ENCODE data around the gene ACTN1. TPM values are rescaled to one million over a fixed set of nuclear protein-coding genes. Genes with fewer than 3 reads are reported as not detected.

The ACTN1 gene
- total and polyA plus RNA-seq, 10 of the 15 experiments (the other 5 are each of a cell fraction or from before 2014, with no cell fraction given), result 0.14 to 39.4 (median 2.6) TPM

DNA sequence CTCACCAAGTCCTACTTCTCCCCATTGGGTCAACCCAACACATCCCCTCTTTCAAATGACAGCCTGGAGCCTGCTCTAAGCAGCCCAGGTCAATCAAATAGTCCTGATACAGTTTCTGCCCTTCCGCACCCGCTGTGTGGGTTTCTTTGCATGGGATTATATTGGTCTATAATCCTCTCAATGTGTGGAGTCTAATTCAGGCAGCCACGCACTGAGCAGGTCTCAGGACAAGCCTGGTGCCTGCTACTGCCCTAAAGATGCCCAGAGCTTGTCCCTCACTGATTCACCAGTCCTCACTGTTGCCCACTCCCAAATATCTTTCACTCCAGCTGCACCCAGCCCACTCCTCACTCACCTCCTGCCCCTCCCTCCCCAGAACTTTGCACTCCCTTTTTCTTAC lies 16.4 kb downstream of the ACTN1 start:
- no peaks in the 10 kb centered on the region for H3K9me3 ChIP-seq (replicated peaks; ENCODE audit: control insufficient read depth, insufficient read depth, low read length)
- TF ChIP-seq ZNF217 (IDR thresholded peaks at IDR 0.05), result no peak
- no peak for TF ChIP-seq NFIC (IDR thresholded peaks at IDR 0.05; ENCODE audit: low read depth, low read length)
- TF ChIP-seq SREBF1 (IDR thresholded peaks at IDR 0.05; ENCODE audit: low read length), result no peak
- TF ChIP-seq SMAD1 (IDR thresholded peaks at IDR 0.05; ENCODE audit: low read depth, partially characterized antibody), result no peak
- TF ChIP-seq CHD1 (IDR thresholded peaks at IDR 0.05; ENCODE audit: low read depth, low read length), result no peak
- no peak for TF ChIP-seq NFYA (IDR thresholded peaks at IDR 0.05; ENCODE audit: borderline replicate concordance, low read depth, low read length)
- no peak for TF ChIP-seq POLR2A (IDR thresholded peaks at IDR 0.05; ENCODE audit: low read depth, low read length)
- TF ChIP-seq SP1 (IDR thresholded peaks at IDR 0.05; ENCODE audit: low read depth, low read length), result no peak
- no peak for TF ChIP-seq FOXM1 (IDR thresholded peaks at IDR 0.05; ENCODE audit: low read depth, low read length)
- 62% methylated on average over 3 of the region's 3 CpGs for WGBS (ENCODE audit: insufficient coverage, insufficient replicate concordance, low lambda C conversion rate, missing lambda C conversion rate)
- no peak overlapping the region for H3K27ac ChIP-seq (ENCODE audit: control insufficient read depth, insufficient read depth)
- H3K36me3 ChIP-seq (ENCODE audit: control insufficient read depth in 2 of 2, insufficient read depth in 2 of 2, low read length in 1 of 2), result no peaks in the 10 kb centered on the region; a peak in 1 of 4 replicates
- no peaks in the 10 kb centered on the region for H4K20me1 ChIP-seq (ENCODE audit: control insufficient read depth, insufficient read depth)
- POLR2A ChIA-PET, result no interaction called here
- no peak overlapping the region for H3K4me2 ChIP-seq (ENCODE audit: control insufficient read depth, insufficient read depth)
- RAD21 ChIA-PET (ENCODE audit: unreplicated experiment), result no interaction called here
- intact Hi-C loops (cut with micrococcal nuclease; ENCODE audit: unreplicated experiment), result no loop called here
- FAIRE-seq (no peak), DNase-seq (ENCODE audit: low read depth, low spot score) (no peak), ATAC-seq (no peak)
- no peak overlapping the region for H3K9ac ChIP-seq (ENCODE audit: control insufficient read depth, insufficient read depth, low read length)
- in situ Hi-C loops (cut with MboI), result no loop called here
- SMC1A ChIA-PET (ENCODE audit: uncharacterized antibody, unreplicated experiment), result no interaction called here
- H2AFZ ChIP-seq (ENCODE audit: control insufficient read depth, low read depth, low read length), result no peak overlapping the region
- BruUV-seq (replicated peaks), result no TSS peak
- no peak overlapping the region for H3K4me3 ChIP-seq
- no peaks in the 10 kb centered on the region for H3K27me3 ChIP-seq (replicated peaks in 1 of 2; ENCODE audit: control insufficient read depth in 2 of 2, insufficient read depth in 2 of 2, low read length in 1 of 2)
- H3K79me2 ChIP-seq (ENCODE audit: control insufficient read depth, insufficient read depth, low read length), result no peaks in the 10 kb centered on the region
- CTCF ChIA-PET, result no interaction called here
- peaks cover 5% of the 10 kb centered on the region for H3K4me1 ChIP-seq (ENCODE audit: control insufficient read depth, insufficient read depth, low read length)

DNA sequence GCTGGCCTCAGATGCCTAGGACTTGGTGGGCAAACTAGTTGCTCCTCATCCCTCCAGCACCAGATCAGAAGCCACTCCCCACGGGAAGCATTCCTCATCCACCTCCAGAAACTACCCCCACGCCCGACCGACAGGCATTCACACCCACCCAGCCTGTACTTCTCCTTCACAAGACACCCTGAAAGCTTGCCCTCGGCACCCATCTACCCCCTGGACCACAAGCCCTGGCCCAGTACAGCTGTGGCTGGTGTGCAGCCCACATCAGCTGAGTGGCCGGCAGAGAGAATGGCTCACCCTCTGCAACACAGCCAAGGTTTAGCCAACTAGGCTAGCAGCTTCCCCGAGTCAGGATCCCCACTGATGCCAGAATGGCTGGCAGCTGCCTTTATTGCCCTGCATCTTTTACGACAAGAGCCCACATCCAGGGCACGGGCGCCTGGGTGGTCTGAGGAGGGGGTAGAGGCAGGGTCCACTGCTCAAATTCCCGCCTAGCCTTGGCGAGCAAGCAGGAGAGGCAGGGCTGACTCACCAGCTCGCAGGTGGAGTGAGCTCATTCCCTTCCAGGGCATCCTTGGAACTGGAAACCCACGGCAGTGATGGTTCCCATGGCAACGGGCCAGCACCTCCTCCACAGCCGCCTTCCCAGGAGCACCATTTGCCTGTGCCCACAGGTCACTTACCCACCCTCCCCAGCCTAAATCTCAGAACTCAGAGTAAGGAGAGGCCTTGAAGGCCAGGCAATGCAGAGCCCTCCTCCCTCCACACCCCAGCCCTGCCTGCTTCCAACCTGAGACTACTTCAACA lies 17.1 kb downstream of the ACTN1 start:
- POLR2A ChIA-PET, result no interaction called here
- intact Hi-C loops (cut with micrococcal nuclease; ENCODE audit: unreplicated experiment), result no loop called here
- CTCF ChIA-PET, result no interaction called here
- SMC1A ChIA-PET (ENCODE audit: uncharacterized antibody, unreplicated experiment), result no interaction called here
- BruUV-seq (replicated peaks), result no TSS peak
- no peak overlapping the region for H3K9ac ChIP-seq (ENCODE audit: control insufficient read depth, insufficient read depth, low read length)
- H4K20me1 ChIP-seq (ENCODE audit: control insufficient read depth, insufficient read depth), result no peaks in the 10 kb centered on the region
- ATAC-seq (no peak), DNase-seq (ENCODE audit: low read depth, low spot score) (no peak), FAIRE-seq (no peak)
- 47% methylated on average over 16 of the region's 16 CpGs for WGBS (ENCODE audit: insufficient coverage, insufficient replicate concordance, low lambda C conversion rate, missing lambda C conversion rate)
- no peak overlapping the region for H3K4me3 ChIP-seq
- no peak overlapping the region for H3K4me2 ChIP-seq (ENCODE audit: control insufficient read depth, insufficient read depth)
- RAD21 ChIA-PET (ENCODE audit: unreplicated experiment), result no interaction called here
- in situ Hi-C loops (cut with MboI), result no loop called here
- no peak overlapping the region for H3K27ac ChIP-seq (ENCODE audit: control insufficient read depth, insufficient read depth)
- H3K36me3 ChIP-seq (ENCODE audit: control insufficient read depth in 2 of 2, insufficient read depth in 2 of 2, low read length in 1 of 2), result no peaks in the 10 kb centered on the region; a peak in 1 of 4 replicates
- no peaks in the 10 kb centered on the region for H3K27me3 ChIP-seq (replicated peaks in 1 of 2; ENCODE audit: control insufficient read depth in 2 of 2, insufficient read depth in 2 of 2, low read length in 1 of 2)
- no peak overlapping the region for H2AFZ ChIP-seq (ENCODE audit: control insufficient read depth, low read depth, low read length)
- peaks cover 8% of the 10 kb centered on the region for H3K4me1 ChIP-seq (ENCODE audit: control insufficient read depth, insufficient read depth, low read length)
- no peaks in the 10 kb centered on the region for H3K79me2 ChIP-seq (ENCODE audit: control insufficient read depth, insufficient read depth, low read length)
- H3K9me3 ChIP-seq (replicated peaks; ENCODE audit: control insufficient read depth, insufficient read depth, low read length), result no peaks in the 10 kb centered on the region
- no peak for TF ChIP-seq ZNF274 (IDR thresholded peaks at IDR 0.05; ENCODE audit: insufficient read depth, insufficient read length)
- TF ChIP-seq, protein P1, sequence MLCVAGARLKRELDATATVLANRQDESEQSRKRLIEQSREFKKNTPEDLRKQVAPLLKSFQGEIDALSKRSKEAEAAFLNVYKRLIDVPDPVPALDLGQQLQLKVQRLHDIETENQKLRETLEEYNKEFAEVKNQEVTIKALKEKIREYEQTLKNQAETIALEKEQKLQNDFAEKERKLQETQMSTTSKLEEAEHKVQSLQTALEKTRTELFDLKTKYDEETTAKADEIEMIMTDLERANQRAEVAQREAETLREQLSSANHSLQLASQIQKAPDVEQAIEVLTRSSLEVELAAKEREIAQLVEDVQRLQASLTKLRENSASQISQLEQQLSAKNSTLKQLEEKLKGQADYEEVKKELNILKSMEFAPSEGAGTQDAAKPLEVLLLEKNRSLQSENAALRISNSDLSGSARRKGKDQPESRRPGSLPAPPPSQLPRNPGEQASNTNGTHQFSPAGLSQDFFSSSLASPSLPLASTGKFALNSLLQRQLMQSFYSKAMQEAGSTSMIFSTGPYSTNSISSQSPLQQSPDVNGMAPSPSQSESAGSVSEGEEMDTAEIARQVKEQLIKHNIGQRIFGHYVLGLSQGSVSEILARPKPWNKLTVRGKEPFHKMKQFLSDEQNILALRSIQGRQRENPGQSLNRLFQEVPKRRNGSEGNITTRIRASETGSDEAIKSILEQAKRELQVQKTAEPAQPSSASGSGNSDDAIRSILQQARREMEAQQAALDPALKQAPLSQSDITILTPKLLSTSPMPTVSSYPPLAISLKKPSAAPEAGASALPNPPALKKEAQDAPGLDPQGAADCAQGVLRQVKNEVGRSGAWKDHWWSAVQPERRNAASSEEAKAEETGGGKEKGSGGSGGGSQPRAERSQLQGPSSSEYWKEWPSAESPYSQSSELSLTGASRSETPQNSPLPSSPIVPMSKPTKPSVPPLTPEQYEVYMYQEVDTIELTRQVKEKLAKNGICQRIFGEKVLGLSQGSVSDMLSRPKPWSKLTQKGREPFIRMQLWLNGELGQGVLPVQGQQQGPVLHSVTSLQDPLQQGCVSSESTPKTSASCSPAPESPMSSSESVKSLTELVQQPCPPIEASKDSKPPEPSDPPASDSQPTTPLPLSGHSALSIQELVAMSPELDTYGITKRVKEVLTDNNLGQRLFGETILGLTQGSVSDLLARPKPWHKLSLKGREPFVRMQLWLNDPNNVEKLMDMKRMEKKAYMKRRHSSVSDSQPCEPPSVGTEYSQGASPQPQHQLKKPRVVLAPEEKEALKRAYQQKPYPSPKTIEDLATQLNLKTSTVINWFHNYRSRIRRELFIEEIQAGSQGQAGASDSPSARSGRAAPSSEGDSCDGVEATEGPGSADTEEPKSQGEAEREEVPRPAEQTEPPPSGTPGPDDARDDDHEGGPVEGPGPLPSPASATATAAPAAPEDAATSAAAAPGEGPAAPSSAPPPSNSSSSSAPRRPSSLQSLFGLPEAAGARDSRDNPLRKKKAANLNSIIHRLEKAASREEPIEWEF (IDR thresholded peaks at IDR 0.05; ENCODE audit: insufficient replicate concordance, low read depth, low read length), result no peak

Data from GM12878 (cell line).